DOHH2 (cell line): ENCODE data around the gene MSH5.

ENCODE experiments used
- CTCF ChIP-seq: fragments of 200-600 bp; sonication (generic); IDR thresholded peaks from one replicate; pipeline ENCODE4 v1.5.1; 2014; ENCODE audit warnings: antibody characterized with exemption, mild to moderate bottlenecking, low read depth, low read length; ENCODE audit not compliant: poor library complexity, severe bottlenecking
- EZH2phosphoT487 ChIP-seq: fragments of 200-600 bp; sonication (generic); IDR thresholded peaks from 2 replicates; pipeline ENCODE4 v1.6.1; 2017; ENCODE audit warnings: borderline replicate concordance, mild to moderate bottlenecking, antibody characterized with exemption, low read length, moderate library complexity, mixed read lengths

GRCh38 chr6:31792761-31793171 lies 53.0 kb downstream of the MSH5 start:
- TF ChIP-seq CTCF (no peak), EZH2phosphoT487 (no peak)
